GM21528 (cell line): ENCODE data around the gene ASPSCR1.

ENCODE experiments used
- ATAC-seq: cut with Tn5 transposase; IDR thresholded peaks from one replicate; pipeline ENCODE4 v1.9.1; 2021; ENCODE audit warnings: mild to moderate bottlenecking, moderate library complexity; ENCODE audit not compliant: unreplicated experiment, low FRiP score

ASPSCR1 gene

GRCh38 chr17:82020572-82021106 lies 43.2 kb downstream of the ASPSCR1 start:
- no peak for ATAC-seq

DNA sequence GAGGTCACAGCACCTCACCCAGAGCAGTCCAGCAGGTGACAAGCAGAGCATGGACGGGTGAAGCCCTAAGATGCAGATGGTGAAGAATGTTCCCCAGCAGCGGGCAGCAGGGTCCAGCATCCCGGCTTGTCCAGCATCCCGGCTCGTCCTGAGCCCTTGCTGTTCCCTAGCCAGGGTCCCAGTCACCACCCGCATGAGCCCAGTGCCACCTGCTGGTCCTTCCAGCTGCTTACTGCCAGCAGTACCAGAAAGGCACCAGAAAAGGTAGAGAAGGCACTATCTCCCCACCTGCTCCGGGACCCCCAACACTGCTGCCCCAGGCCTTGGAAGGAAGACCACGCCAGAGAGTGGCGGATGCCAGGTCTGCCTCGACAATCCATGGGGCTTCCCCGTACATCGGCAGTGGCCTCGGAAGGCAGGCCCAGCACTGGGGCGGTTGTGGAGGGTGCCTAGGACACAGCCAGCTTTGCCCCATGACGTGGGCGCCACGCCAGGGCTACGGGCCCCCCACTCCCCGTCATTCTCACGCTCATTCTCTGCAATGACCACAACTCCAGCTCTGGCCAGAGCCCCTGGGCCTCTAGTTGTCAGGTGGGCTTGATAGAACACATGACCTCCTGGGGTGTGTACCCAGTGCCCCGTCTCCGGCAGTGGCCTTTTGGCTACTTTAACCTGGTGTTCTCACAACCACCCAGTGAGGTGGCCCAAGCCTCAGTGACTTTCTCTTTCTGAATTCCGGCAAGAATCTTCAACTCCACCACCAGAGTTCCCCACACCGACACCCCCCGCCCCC lies 43.9 kb downstream of the ASPSCR1 start:
- ATAC-seq = no peak

DNA sequence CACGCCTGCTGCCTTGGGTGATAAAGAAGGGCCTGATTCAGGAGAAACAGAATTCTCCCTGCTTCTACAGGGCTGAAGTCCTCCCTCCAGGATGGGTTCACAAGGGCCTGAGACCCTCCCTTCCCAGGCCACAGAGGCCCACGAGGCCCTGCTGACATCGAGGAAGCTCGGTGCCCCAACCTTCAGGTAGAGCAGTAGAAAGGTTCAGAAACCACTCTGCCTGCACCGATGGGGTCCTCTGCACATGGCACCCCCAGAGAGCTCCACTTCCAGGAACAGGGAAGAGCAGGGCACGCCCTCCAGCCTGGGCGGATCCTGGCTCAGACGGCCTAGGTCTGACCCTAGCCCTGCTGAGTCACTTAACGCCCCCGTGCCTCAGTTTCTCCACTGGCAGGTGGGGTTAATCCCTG lies 44.5 kb downstream of the ASPSCR1 start:
- ATAC-seq = no peak

- peak; percentile 1 for ATAC-seq
Measured at GRCh38 chr17:82022310-82022980, 45.0 kb downstream of the ASPSCR1 start, which contains the start of gene CENPX. TSS of gene CENPX (minus strand) at chr17:82022878. CDS start at chr17:82022861, 17 bp downstream.

- ATAC-seq = peak; percentile 71
Measured at GRCh38 chr17:82022981-82023446, 45.6 kb downstream of the ASPSCR1 start, which contains the start of gene LRRC45. TSS of gene LRRC45 (plus strand) at chr17:82023305. CDS start at chr17:82023644, 339 bp downstream.

DNA sequence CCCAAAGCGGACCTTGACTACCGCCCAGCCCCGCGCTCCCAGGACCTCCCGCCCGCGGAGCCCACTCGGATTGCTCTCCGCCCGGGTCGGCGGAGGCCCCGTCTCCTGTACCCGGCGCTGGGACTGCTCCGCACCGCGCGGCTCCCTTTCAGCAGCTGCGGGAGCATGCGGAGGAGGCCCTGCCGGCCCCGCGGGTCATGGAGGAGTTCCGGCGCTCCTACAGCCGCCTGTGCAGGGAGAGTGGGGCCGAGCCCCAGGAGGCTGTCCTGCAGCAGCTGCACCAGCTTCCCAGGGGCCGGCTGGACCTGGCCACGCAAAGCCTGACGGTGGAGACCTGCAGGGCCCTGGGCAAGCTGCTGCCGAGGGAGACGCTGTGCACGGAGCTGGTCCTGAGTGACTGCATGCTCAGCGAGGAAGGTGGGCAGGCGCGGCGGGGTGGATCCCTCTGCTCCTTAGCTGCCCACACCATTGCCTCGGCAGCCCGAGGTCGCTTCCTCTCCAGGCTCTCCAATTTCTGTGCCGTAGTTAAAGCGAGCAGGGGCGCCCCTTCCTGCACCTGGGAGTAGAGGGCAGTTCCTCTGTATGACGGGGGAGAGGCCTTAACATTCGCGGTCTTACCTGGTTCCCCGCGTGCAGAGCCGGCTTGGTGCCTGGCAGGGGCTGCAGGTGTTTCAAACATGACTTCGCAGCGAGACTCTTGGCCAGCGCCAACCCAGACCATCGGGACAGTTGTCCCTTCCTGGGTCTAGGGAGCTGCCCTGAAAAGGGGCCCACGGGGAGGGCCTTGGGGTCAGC lies 46.2 kb downstream of the ASPSCR1 start:
- peak; percentile 0 for ATAC-seq

DNA sequence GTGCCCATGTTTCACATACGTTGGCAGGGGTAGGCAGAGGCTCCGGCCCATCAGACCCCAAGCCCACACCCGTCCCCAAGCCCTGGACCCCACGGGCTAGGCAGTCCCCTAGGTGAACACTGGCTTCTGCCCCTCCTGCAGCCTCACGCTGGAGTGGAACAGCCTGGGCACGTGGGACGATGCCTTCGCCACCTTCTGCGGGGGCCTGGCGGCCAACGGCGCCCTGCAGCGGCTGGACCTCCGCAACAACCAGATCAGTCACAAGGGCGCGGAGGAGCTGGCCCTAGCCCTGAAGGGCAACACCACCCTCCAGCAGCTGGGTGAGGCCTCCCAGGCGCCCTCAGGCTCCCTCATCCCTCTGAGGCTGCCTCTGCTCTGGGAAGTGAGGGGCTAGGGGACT lies 47.4 kb downstream of the ASPSCR1 start:
- no peak for ATAC-seq

DNA sequence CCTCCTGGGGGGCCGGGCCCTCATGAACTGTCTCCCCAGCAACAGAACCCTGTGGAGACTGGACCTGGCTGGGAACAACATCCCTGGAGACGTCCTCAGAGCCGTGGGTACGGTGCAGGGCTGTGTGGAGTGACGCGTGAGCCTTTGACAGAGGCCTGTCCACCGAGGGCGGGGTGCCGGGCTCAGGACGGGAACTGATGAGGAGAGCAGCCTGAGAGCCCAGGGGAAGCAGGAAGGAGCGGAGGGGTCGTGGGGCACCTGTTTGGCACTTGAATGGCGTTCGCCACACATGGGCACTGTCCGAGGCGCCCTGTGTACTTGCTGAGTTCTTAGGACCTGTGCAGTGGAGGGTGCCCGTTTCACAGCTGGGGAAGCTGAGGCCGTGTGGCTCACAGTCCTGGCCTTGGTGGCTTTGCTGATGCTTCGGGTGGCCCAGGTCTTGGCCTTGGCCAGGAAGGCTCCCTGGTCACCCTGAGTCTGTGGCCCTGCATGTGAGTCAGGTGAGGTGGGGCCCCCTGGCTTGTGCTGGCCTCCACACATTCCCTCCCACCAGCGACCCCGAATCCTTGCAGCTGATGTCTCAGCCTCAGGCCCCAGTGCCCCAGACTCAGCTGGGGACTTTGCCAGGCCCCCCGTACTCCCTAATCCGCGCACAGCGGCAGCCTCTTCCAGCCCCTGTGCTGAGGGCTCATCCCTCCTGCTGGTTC lies 48.1 kb downstream of the ASPSCR1 start:
- ATAC-seq = no peak

DNA sequence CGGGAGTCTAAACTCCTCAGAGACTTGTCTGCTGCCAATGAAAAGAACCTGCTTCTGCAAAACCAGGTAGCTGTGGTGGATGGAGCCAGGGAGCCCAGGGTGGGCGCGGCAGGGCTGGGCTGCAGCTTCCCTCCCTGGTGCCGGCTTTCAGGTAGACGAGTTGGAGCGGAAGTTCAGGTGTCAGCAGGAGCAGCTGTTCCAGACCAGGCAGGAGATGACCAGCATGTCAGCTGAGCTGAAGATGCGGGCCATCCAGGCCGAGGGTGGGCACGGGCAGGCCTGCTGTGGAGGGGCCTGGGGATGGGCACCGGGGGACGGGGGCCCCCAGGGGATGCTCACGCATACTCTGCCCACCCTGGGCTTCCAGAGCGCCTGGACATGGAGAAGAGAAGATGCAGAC lies 50.8 kb downstream of the ASPSCR1 start:
- ATAC-seq = no peak

GRCh38 chr17:82028966-82029365 lies 51.5 kb downstream of the ASPSCR1 start:
- ATAC-seq = no peak

- no peak for ATAC-seq
Measured at GRCh38 chr17:82029391-82029790, 52.0 kb downstream of the ASPSCR1 start.

GRCh38 chr17:82029990-82030469 lies 52.6 kb downstream of the ASPSCR1 start:
- ATAC-seq = no peak

DNA sequence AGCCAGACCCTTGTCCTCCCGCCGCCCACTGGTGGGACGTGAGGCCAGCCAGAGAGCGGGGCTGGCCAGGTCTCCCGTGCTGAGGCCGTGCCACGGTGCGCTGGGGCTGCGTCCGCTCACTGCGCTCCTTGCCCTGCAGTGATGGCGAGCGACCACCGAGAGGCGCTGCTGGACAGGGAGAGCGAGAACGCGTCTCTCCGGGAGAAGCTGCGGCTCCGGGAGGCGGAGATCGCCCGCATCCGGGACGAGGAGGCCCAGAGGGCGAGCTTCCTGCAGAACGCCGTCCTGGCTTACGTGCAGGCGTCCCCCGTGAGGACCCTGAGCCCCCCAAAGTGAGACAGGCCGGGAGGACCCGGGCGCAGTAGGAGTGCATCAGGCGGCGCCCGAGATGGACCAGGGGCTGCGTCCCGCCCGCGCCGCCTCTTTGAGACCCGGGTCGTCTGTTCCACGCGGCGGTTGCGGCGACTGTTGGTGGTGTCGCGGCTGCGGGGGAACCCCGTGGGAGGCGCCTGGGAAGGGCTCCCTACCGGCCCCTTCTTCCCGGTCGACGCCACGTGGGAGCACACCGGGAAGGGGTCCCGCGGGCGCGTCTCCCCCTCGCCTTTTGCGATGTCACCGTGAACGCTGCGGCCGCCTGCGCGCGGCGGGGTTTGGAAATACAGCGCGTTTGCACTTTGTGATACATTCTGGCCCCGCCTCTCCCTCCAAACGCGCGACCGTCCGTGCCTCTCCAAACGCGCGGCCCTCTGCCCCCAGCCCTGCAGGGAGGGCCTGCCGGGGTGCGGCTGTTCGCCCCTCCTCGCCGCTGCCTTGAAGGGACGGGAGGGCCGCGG lies 53.3 kb downstream of the ASPSCR1 start:
- ATAC-seq = no peak

- ATAC-seq = no peak
Measured at GRCh38 chr17:82031303-82031884, 54.0 kb downstream of the ASPSCR1 start, which contains the start of gene RAC3. TSS of gene RAC3 (plus strand) at chr17:82031678. CDS start at chr17:82031762, 84 bp downstream.

GRCh38 chr17:82031885-82032627 lies 54.6 kb downstream of the ASPSCR1 start:
- ATAC-seq = no peak

GRCh38 chr17:82033359-82034085 lies 56.1 kb downstream of the ASPSCR1 start:
- ATAC-seq = no peak

GRCh38 chr17:82034371-82035011 lies 57.1 kb downstream of the ASPSCR1 start:
- no peak for ATAC-seq
